ENCODE results near the gene VSIG10L. TPM values are rescaled to one million over a fixed set of nuclear protein-coding genes. Genes with fewer than 3 reads are reported as not detected.
A peak's percentile ranks its signal among the peaks of the same experiment; 100 is the strongest.

VSIG10L gene
- total RNA-seq, 1 experiment from 2014 or later: 11.6 TPM

GRCh38 chr19:51354742-51355148, 12.8 kb upstream of the VSIG10L start (continued):
- TF ChIP-seq ATF2 (CRISPR knock-in tag; IDR thresholded peaks at IDR 0.05; ENCODE audit: borderline replicate concordance, low read depth): no peak
- TF ChIP-seq CTCF (IDR thresholded peaks at IDR 0.05): no peak
- TF ChIP-seq CREM (CRISPR knock-in tag; IDR thresholded peaks at IDR 0.05): no peak
- TF ChIP-seq ATF6 (CRISPR knock-in tag; IDR thresholded peaks at IDR 0.05): no peak

GRCh38 chr19:51354103-51354741, 12.3 kb upstream of the VSIG10L start:
- peak overlapping the region; percentile 35; the same call in 1 of the 2 replicates for H3K27ac Mint-ChIP-seq

GRCh38 chr19:51352783-51353360, 10.9 kb upstream of the VSIG10L start:
- CTCF ChIA-PET: no interaction called here
- peaks cover 15% of the 10 kb centered on the region for H3K4me1 Mint-ChIP-seq
- ATAC-seq: no peak
- no peaks in the 10 kb centered on the region for H3K27me3 Mint-ChIP-seq (ENCODE audit: low read depth)
- no peak overlapping the region for H3K4me3 Mint-ChIP-seq
- POLR2A ChIA-PET: interaction anchor here (0.6 kb wide), 1 partner anchor 81 kb away, joined by 6 read pairs; no protein-coding TSS in a partner anchor
- no peak overlapping the region for H3K27ac Mint-ChIP-seq
- DNase-seq (ENCODE audit: low spot score): no peak
- peaks cover 5% of the 10 kb centered on the region; the same call in 1 of the 2 replicates for H3K36me3 Mint-ChIP-seq
- H3K9me3 Mint-ChIP-seq: no peaks in the 10 kb centered on the region
- TF ChIP-seq KAT7 (CRISPR knock-in tag; IDR thresholded peaks at IDR 0.05; ENCODE audit: borderline replicate concordance) (no peak), ZBTB21 (CRISPR knock-in tag; IDR thresholded peaks at IDR 0.05; ENCODE audit: borderline replicate concordance) (no peak), SP1 (CRISPR knock-in tag; conservative IDR thresholded peaks at IDR 0.05) (no peak), ATF1 (CRISPR knock-in tag; IDR thresholded peaks at IDR 0.05) (no peak), ZNF532 (CRISPR knock-in tag; IDR thresholded peaks at IDR 0.05; ENCODE audit: borderline replicate concordance) (no peak)

More at GRCh38 chr19:51354103-51354741, 12.3 kb upstream of the VSIG10L start:
- Mint-ChIP-seq H3K9me3 (no peaks in the 10 kb centered on the region), H3K4me3 (no peak overlapping the region), H3K27me3 (ENCODE audit: low read depth) (no peaks in the 10 kb centered on the region), H3K36me3 (peaks cover 5% of the 10 kb centered on the region; the same call in 1 of the 2 replicates), H3K4me1 (peaks cover 15% of the 10 kb centered on the region)
- POLR2A ChIA-PET: interaction anchor here (1.9 kb wide), 1 partner anchor 14 kb away, joined by 6 read pairs; no protein-coding TSS in a partner anchor
- CTCF ChIA-PET: interaction anchor here (0.8 to 1.7 kb wide), 6 partner anchors 15 to 68 kb away, joined by 3 to 10 read pairs (median 4); partner anchors contain the start of gene C19orf84
- TF ChIP-seq FOXP4 (CRISPR knock-in tag; IDR thresholded peaks at IDR 0.05) (0 out of 2 replicates have a peak, but pooled peaks have one; percentile 37), HMGXB4 (CRISPR knock-in tag; IDR thresholded peaks at IDR 0.05) (no peak)
- DNase-seq (ENCODE audit: low spot score): no peak
- peak; percentile 57 for ATAC-seq

Data from WTC11 (cell line).